Activated B cell treated with CpG ODN at 0.5 μM for 24 hours (primary cell): ENCODE results near the gene FRYL. TPM values are rescaled to one million over a fixed set of nuclear protein-coding genes. Genes with fewer than 3 reads are reported as not detected.

ENCODE experiments used
- ATAC-seq: fragments of 200-7000 bp; cut with Tn5 transposase; one replicate; pipeline ENCODE4 v1.10.0; 2021; ENCODE audit warnings: low read depth, mild to moderate bottlenecking, moderate library complexity
- CTCF ChIA-PET: fragments of 350-600 bp; sonication (Branson Sonifier 250); formaldehyde crosslinking; loops from one replicate; lab custom pipeline; 2021; ENCODE audit warnings: antibody characterized with exemption; lab: Charles Lee
- POLR2A ChIA-PET: fragments of 350-600 bp; sonication (Branson Sonifier 250); formaldehyde crosslinking; loops from one replicate; lab custom pipeline; 2021; ENCODE audit warnings: antibody characterized with exemption; lab: Charles Lee
- DNase-seq: peaks from one replicate; pipeline ENCODE4 v3.0.0; 2022
- H3K27ac Mint-ChIP-seq: one replicate; pipeline ENCODE4 v1.8.0; 2020; ENCODE audit warnings: mixed read lengths
- H3K27me3 Mint-ChIP-seq: one replicate; pipeline ENCODE4 v1.8.0; 2021; ENCODE audit warnings: mixed read lengths
- H3K36me3 Mint-ChIP-seq: one replicate; pipeline ENCODE4 v1.8.0; 2021; ENCODE audit warnings: low read depth, mixed read lengths
- H3K4me1 Mint-ChIP-seq: one replicate; pipeline ENCODE4 v1.8.0; 2021; ENCODE audit warnings: mixed read lengths
- H3K4me3 Mint-ChIP-seq: one replicate; pipeline ENCODE4 v1.8.0; 2020; ENCODE audit warnings: mild to moderate bottlenecking, mixed read lengths
- H3K9me3 Mint-ChIP-seq: one replicate; pipeline ENCODE4 v1.8.0; 2020; ENCODE audit warnings: mixed read lengths
- CTCF ChIP-seq: fragments of 200-600 bp; IDR thresholded peaks from one replicate; pipeline ENCODE4 v1.8.0; 2022; ENCODE audit warnings: antibody characterized with exemption, mild to moderate bottlenecking
- intact Hi-C: fragments of 100-400 bp; cut with micrococcal nuclease; formaldehyde crosslinking; loops from one replicate; pipeline ENCODE4 v1.15.1; 2024
- total RNA-seq: library from RNA; stranded (reverse); gene quantifications from 2 replicates; pipeline ENCODE4 v1.2.3, GENCODE V29; 2022

The FRYL gene
- total RNA-seq, 1 donor from 2014 or later: 91.5 TPM

GRCh38 chr4:48590884-48591283, 189.2 kb downstream of the FRYL start:
- H3K36me3 Mint-ChIP-seq: peaks cover 72% of the 10 kb centered on the region

GRCh38 chr4:48589098-48589445, 191.0 kb downstream of the FRYL start:
- CTCF ChIA-PET: no interaction called here
- Mint-ChIP-seq H3K27me3 (no peaks in the 10 kb centered on the region), H3K4me3 (no peak overlapping the region), H3K36me3 (peaks cover 74% of the 10 kb centered on the region), H3K27ac (no peak overlapping the region), H3K9me3 (no peaks in the 10 kb centered on the region), H3K4me1 (peaks cover 6% of the 10 kb centered on the region)
- POLR2A ChIA-PET: no interaction called here
- no peak for TF ChIP-seq CTCF
- DNase-seq (no peak), ATAC-seq (no peak)
- intact Hi-C loops: no loop called here

More at GRCh38 chr4:48590884-48591283, 189.2 kb downstream of the FRYL start:
- H3K4me1 Mint-ChIP-seq: peaks cover 6% of the 10 kb centered on the region
- ATAC-seq: no peak
- TF ChIP-seq CTCF: no peak
- DNase-seq: no peak
- no peak overlapping the region for H3K27ac Mint-ChIP-seq
- CTCF ChIA-PET: no interaction called here
- intact Hi-C loops: no loop called here
- no peaks in the 10 kb centered on the region for H3K9me3 Mint-ChIP-seq
- H3K4me3 Mint-ChIP-seq: no peak overlapping the region
- H3K27me3 Mint-ChIP-seq: no peaks in the 10 kb centered on the region
- POLR2A ChIA-PET: no interaction called here

- no peak overlapping the region for H3K4me3 Mint-ChIP-seq
- no peak for TF ChIP-seq CTCF
- no peak overlapping the region for H3K27ac Mint-ChIP-seq
- H3K27me3 Mint-ChIP-seq: no peaks in the 10 kb centered on the region
- CTCF ChIA-PET: interaction anchor here (1.1 kb wide), 1 partner anchor 10 kb away, joined by 3 read pairs; no protein-coding TSS in a partner anchor
- ATAC-seq (no peak), DNase-seq (no peak)
- intact Hi-C loops: no loop called here
- H3K9me3 Mint-ChIP-seq: no peaks in the 10 kb centered on the region
- H3K4me1 Mint-ChIP-seq: peaks cover 6% of the 10 kb centered on the region
- POLR2A ChIA-PET: no interaction called here
- peaks cover 74% of the 10 kb centered on the region for H3K36me3 Mint-ChIP-seq
These were observed 191.6 kb downstream of the FRYL start for GRCh38 chr4:48588230-48589097.

GRCh38 chr4:48585401-48585800, 194.7 kb downstream of the FRYL start:
- DNase-seq: no peak
- ATAC-seq: no peak
- CTCF ChIA-PET: no interaction called here
- Mint-ChIP-seq H3K27me3 (no peaks in the 10 kb centered on the region), H3K4me3 (no peak overlapping the region), H3K36me3 (peaks cover 80% of the 10 kb centered on the region), H3K27ac (no peak overlapping the region), H3K9me3 (no peaks in the 10 kb centered on the region), H3K4me1 (peaks cover 6% of the 10 kb centered on the region)
- POLR2A ChIA-PET: interaction anchor here (0.6 kb wide), 1 partner anchor 342 kb away, joined by 3 read pairs; no protein-coding TSS in a partner anchor
- TF ChIP-seq CTCF: no peak
- intact Hi-C loops: no loop called here
